Muscle of leg (tissue), 11 donors: Measurements from ENCODE around the gene CFH. TPM values are rescaled to one million over a fixed set of nuclear protein-coding genes. Genes with fewer than 3 reads are reported as not detected.
A peak's percentile ranks its signal among the peaks of the same experiment; 100 is the strongest.

Source experiments
- DNase-seq: peaks from one replicate; pipeline ENCODE4 v3.0.0; 2013
- H3K27ac ChIP-seq: one replicate; pipeline ENCODE4 v1.5.1; 2013; ENCODE audit warnings: mild to moderate bottlenecking, low read length, control low read depth
- H3K27me3 ChIP-seq: one replicate; pipeline ENCODE4 v1.6.1; 2013; ENCODE audit warnings: low read length; ENCODE audit not compliant: control insufficient read depth, insufficient read depth
- H3K36me3 ChIP-seq: one replicate; pipeline ENCODE4 v1.6.1; 2013; ENCODE audit warnings: low read length; ENCODE audit not compliant: control insufficient read depth, insufficient read depth
- H3K4me1 ChIP-seq: one replicate; pipeline ENCODE4 v1.6.1; 2013; ENCODE audit warnings: low read length; ENCODE audit not compliant: control insufficient read depth, insufficient read depth
- H3K4me3 ChIP-seq: one replicate; pipeline ENCODE4 v1.5.1; 2013; ENCODE audit warnings: low read length, control low read depth
- H3K9me3 ChIP-seq: replicated peaks from 2 replicates; pipeline ENCODE4 v1.6.1; 2013; ENCODE audit warnings: low read depth, low read length; ENCODE audit not compliant: control insufficient read depth
- WGBS: methylation state at CpG from one replicate; pipeline ENCODE4 v1.1.5; 2013; ENCODE audit warnings: missing lambda C conversion rate; ENCODE audit not compliant: insufficient coverage; 5-methylcytosine and 5-hydroxymethylcytosine counted together
- polyA plus RNA-seq, 8 donors: library from polyadenylated mRNA; unstranded; fragments of 120-200 nt; gene quantifications; one replicate each; pipeline versions ENCODE4 v1.2.1 to v1.2.3, GENCODE V29; 2013; ENCODE audit warnings: inconsistent platforms in 1 of 8, low replicate concordance in 1 of 8; ENCODE audit not compliant: insufficient read length in 8 of 8, insufficient read depth in 1 of 8
- total RNA-seq: library from RNA; stranded (reverse); fragments of 120-200 nt; gene quantifications from one replicate; pipeline ENCODE4 v1.2.4, GENCODE V29; 2013

CFH gene
- total and polyA plus RNA-seq, 9 donors, result 84.3 to 152 (median 120) TPM

GRCh38 chr1:196659471-196659870 lies 7.6 kb downstream of the CFH start:
- WGBS, result no CpG with 5 or more reads among the region's 1 CpG
- no peaks in the 10 kb centered on the region for H3K36me3 ChIP-seq
- no peaks in the 10 kb centered on the region for H3K9me3 ChIP-seq
- DNase-seq, result peak; percentile 13
- H3K27ac ChIP-seq, result no peak overlapping the region
- H3K4me3 ChIP-seq, result no peak overlapping the region
- H3K4me1 ChIP-seq, result no peaks in the 10 kb centered on the region
- H3K27me3 ChIP-seq, result no peaks in the 10 kb centered on the region

DNA sequence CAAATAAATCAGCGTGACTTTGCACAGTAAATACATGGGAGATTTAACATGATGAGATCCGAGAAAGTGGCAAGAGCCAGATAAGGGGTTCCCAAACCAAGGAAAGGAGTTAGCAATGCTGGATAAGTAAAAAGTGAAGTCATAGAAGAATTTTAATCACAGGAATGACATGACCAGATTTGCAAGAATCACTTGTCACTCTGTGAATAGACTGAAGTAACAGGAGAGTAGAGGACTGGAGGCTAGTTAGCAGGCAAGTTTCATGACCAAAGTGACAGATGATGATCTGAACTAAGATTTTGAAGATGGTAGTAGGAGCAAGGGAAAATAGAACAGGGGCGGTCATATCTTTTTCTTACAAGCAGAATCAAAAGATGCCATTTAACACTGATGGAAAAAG lies 8.4 kb downstream of the CFH start:
- Histone ChIP-seq H3K9me3 (no peaks in the 10 kb centered on the region), H3K4me1 (no peaks in the 10 kb centered on the region), H3K36me3 (no peaks in the 10 kb centered on the region), H3K27me3 (no peaks in the 10 kb centered on the region), H3K4me3 (no peak overlapping the region), H3K27ac (no peak overlapping the region)
- WGBS, result no CpG with 5 or more reads among the region's 3 CpGs
- peak; percentile 8 for DNase-seq

DNA sequence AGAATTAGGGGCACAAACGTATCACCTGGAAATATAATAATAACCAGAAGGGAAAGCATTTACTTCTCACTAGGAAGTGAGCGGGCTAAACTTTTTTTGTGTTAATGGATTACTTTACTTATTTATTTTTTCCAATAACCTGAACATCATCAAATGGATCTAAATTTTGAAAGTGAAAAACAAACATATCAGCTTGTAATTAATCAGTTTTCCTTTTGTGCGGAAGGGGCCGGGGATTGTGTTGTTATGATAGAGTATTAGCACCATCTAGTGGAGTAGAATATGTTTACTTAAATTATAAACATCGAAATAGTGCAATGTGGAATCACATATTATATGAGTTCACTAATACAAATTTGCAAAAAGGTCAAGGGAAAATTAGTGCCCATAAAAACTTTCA lies 9.0 kb downstream of the CFH start:
- peaks cover 2% of the 10 kb centered on the region for H3K9me3 ChIP-seq
- H3K27ac ChIP-seq, result no peak overlapping the region
- no peaks in the 10 kb centered on the region for H3K4me1 ChIP-seq
- H3K27me3 ChIP-seq, result no peaks in the 10 kb centered on the region
- peak overlapping the region; percentile 16 for H3K4me3 ChIP-seq
- peak; percentile 55 for DNase-seq
- WGBS, result no CpG with 5 or more reads among the region's 5 CpGs
- H3K36me3 ChIP-seq, result peaks cover 3% of the 10 kb centered on the region

GRCh38 chr1:196661345-196661744 lies 9.5 kb downstream of the CFH start:
- no CpG with 5 or more reads among the region's 1 CpG for WGBS
- no peak for DNase-seq
- Histone ChIP-seq H3K9me3 (peaks cover 2% of the 10 kb centered on the region), H3K4me1 (no peaks in the 10 kb centered on the region), H3K36me3 (peaks cover 3% of the 10 kb centered on the region), H3K4me3 (no peak overlapping the region), H3K27ac (no peak overlapping the region), H3K27me3 (no peaks in the 10 kb centered on the region)

DNA sequence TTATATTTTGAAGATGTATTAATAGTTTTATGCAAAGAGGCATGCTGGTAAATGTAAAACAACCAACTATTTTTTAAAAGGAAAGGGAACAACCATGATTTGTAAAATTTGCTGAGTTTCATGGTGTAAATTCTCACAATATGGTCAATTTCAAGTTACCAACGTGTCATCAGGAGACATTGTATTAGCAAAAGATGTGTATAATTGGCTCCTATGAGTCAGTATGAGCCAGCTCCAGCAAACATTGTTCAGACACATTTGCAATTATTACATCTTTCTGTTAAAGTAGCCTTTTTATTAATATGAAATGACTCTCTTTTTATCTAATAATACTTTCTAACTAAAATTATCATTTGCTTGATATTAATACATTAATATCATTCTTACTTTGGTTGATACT lies 15.3 kb downstream of the CFH start:
- H3K9me3 ChIP-seq, result peaks cover 18% of the 10 kb centered on the region
- no peaks in the 10 kb centered on the region for H3K27me3 ChIP-seq
- WGBS, result no CpG with 5 or more reads among the region's 1 CpG
- H3K36me3 ChIP-seq, result peaks cover 5% of the 10 kb centered on the region
- no peak overlapping the region for H3K27ac ChIP-seq
- no peaks in the 10 kb centered on the region for H3K4me1 ChIP-seq
- no peak overlapping the region for H3K4me3 ChIP-seq
- no peak for DNase-seq

DNA sequence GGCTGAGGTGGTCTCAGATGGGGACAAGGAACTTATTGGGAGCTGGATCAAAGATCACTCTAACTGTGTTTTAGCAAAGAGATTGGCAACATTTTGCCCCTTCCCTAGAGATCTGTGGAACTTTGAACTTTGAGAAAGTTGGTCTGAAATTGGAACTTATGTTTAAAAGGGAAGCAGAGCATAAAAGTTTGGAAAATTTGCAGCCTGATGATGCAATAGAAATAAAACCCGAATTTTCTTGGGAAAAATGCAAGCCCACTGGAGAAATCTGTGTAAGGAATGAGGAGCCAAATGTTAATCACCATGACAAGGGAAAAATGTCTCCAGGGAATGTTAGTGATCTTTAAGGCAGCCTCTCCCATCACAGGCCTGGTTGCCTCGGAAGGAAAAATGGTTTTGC lies 17.2 kb downstream of the CFH start:
- H3K36me3 ChIP-seq, result peaks cover 8% of the 10 kb centered on the region
- no peak overlapping the region for H3K27ac ChIP-seq
- H3K9me3 ChIP-seq, result peaks cover 18% of the 10 kb centered on the region
- H3K27me3 ChIP-seq, result no peaks in the 10 kb centered on the region
- H3K4me3 ChIP-seq, result no peak overlapping the region
- 82% methylated on average over 2 of the region's 2 CpGs for WGBS
- no peak for DNase-seq
- H3K4me1 ChIP-seq, result no peaks in the 10 kb centered on the region

DNA sequence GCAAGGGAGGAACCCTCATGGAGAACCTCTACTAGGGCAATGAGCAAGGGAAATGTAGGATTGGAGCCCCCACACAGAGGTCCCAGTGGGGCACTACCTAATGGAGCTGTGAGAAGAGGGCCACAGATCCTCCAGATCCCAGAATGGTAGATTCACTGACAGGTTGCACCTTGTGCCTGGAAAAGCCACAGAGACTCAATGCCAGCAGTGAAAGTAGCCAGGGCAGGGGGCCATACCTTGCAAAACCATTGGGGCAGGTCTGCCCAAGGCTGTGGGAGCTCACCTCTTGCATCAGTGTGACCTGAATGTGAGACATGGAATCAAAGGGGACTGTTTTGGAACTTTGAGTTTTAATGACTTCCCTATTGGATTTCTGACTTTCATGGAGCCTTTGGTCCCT lies 17.9 kb downstream of the CFH start:
- no peaks in the 10 kb centered on the region for H3K4me1 ChIP-seq
- H3K36me3 ChIP-seq, result peaks cover 8% of the 10 kb centered on the region
- no peaks in the 10 kb centered on the region for H3K27me3 ChIP-seq
- peaks cover 18% of the 10 kb centered on the region for H3K9me3 ChIP-seq
- DNase-seq, result no peak
- no peak overlapping the region for H3K27ac ChIP-seq
- H3K4me3 ChIP-seq, result no peak overlapping the region

DNA sequence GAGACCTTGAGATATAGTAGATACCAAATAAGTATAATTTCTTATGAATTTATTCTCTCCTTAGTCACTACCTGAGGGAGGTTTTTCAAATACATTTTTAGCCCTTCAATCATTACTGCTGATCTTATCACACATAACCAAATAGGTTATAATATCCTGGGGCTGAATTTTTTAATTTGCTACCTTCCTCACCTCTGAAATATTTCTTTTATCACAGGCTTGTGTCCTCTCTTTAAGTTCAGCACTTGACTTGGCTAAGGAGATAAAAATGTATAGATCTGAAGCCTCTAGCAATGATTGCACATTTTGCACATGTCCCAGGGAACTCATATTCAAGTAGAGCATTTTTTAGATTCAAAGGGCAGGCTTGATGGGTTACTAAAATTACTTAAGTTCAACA lies 23.1 kb downstream of the CFH start:
- no peaks in the 10 kb centered on the region for H3K9me3 ChIP-seq
- peaks cover 5% of the 10 kb centered on the region for H3K36me3 ChIP-seq
- H3K27me3 ChIP-seq, result no peaks in the 10 kb centered on the region
- H3K27ac ChIP-seq, result no peak overlapping the region
- no peaks in the 10 kb centered on the region for H3K4me1 ChIP-seq
- DNase-seq, result no peak
- no peak overlapping the region for H3K4me3 ChIP-seq

GRCh38 chr1:196677781-196678509 lies 26.1 kb downstream of the CFH start:
- no peaks in the 10 kb centered on the region for H3K9me3 ChIP-seq
- H3K27me3 ChIP-seq, result no peaks in the 10 kb centered on the region
- H3K4me1 ChIP-seq, result no peaks in the 10 kb centered on the region
- peaks cover 5% of the 10 kb centered on the region for H3K36me3 ChIP-seq
- H3K4me3 ChIP-seq, result no peak overlapping the region
- H3K27ac ChIP-seq, result no peak overlapping the region
- no CpG with 5 or more reads among the region's 2 CpGs for WGBS
- DNase-seq, result no peak

DNA sequence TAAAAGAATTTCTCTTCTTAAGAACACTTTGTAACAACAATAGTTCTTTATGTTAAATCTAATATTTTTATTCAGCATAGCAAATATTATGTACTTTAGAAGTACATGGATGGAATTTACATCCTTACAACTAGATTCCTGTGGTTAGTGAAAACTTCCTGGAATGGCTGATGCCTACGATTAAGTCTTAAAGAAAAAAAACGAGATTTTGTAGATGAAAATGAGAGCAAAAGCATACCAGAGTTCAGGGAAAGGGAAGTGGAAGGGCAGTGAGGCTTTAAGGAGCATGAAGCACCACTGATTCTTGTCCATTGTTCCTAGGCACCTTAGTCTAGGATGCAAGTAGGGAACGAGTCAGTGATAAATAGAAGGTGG lies 26.7 kb downstream of the CFH start:
- 84% methylated on average over 3 of the region's 3 CpGs for WGBS

DNA sequence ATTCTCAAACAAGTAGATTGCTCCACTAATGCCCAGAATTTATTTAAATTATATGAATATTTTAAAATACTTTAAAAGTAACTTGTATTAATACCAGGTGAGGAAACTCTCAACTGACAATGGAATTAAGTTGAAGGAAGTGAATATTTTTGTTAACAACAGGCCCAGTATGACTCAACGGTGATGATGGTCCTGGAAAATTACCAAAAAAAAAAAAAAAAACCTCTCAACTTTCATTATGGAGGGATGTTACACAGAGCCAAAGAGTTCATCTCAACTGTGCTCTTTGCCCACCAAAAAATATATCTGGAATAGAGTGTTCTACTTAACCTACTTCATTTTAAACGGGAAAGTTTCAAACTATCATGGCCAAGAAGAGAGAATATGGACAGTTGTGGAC lies 28.3 kb downstream of the CFH start:
- H3K36me3 ChIP-seq, result peaks cover 2% of the 10 kb centered on the region
- no peak for DNase-seq
- H3K4me1 ChIP-seq, result no peaks in the 10 kb centered on the region
- no CpG with 5 or more reads among the region's 2 CpGs for WGBS
- no peak overlapping the region for H3K4me3 ChIP-seq
- H3K27ac ChIP-seq, result no peak overlapping the region
- no peaks in the 10 kb centered on the region for H3K27me3 ChIP-seq
- H3K9me3 ChIP-seq, result no peaks in the 10 kb centered on the region

More for the DNA sequence above, 26.7 kb downstream of the CFH start:
- H3K4me1 ChIP-seq, result no peaks in the 10 kb centered on the region
- H3K27me3 ChIP-seq, result no peaks in the 10 kb centered on the region
- H3K36me3 ChIP-seq, result peaks cover 2% of the 10 kb centered on the region
- H3K9me3 ChIP-seq, result no peaks in the 10 kb centered on the region
- no peak overlapping the region for H3K4me3 ChIP-seq
- no peak for DNase-seq
- H3K27ac ChIP-seq, result no peak overlapping the region
